A673 (cell line): Measurements from ENCODE around the gene MVD. TPM values are rescaled to one million over a fixed set of nuclear protein-coding genes. Genes with fewer than 3 reads are reported as not detected.

Source experiments
- BruUV-seq: library from RNA; stranded (reverse); fragments of 400-500 nt; replicated peaks from 2 replicates; lab custom pipeline; 2021; lab: Mats Ljungman, UMichigan
- CTCF ChIA-PET: fragments of 300-600 bp; sonication (Branson Sonifier 250); formaldehyde crosslinking; loops from one replicate; lab custom pipeline; 2022; ENCODE audit warnings: antibody characterized with exemption; lab: Charles Lee
- POLR2A ChIA-PET: fragments of 300-600 bp; sonication (Branson Sonifier 250); formaldehyde crosslinking; loops from one replicate; lab custom pipeline; 2022; ENCODE audit warnings: antibody characterized with exemption; ENCODE audit not compliant: low non-redundant PET; lab: Charles Lee
- DNase-seq: peaks from one replicate; pipeline ENCODE4 v3.0.0-alpha.2; 2015; ENCODE audit warnings: low spot score
- H3K27ac ChIP-seq: fragments of 200-600 bp; sonication (generic); 2 replicates; pipeline ENCODE4 v1.5.1; 2016; ENCODE audit warnings: mixed run types, low read depth, mild to moderate bottlenecking, mixed read lengths, antibody characterized with exemption, low read length; ENCODE audit not compliant: poor library complexity, severe bottlenecking
- H3K27me3 ChIP-seq: fragments of 200-600 bp; sonication (generic); replicated peaks from 2 replicates; pipeline ENCODE4 v1.6.1; 2017; ENCODE audit warnings: mixed run types, low read depth, mild to moderate bottlenecking, mixed read lengths, antibody characterized with exemption, low read length; ENCODE audit not compliant: insufficient read depth, poor library complexity
- H3K36me3 ChIP-seq: fragments of 200-600 bp; sonication (generic); 2 replicates; pipeline ENCODE4 v1.6.1; 2016; ENCODE audit warnings: mixed run types, mild to moderate bottlenecking, mixed read lengths, antibody characterized with exemption, low read length; ENCODE audit not compliant: insufficient read depth, poor library complexity, severe bottlenecking
- H3K4me1 ChIP-seq: fragments of 200-600 bp; sonication (generic); 2 replicates; pipeline ENCODE4 v1.6.1; 2017; ENCODE audit warnings: mixed run types, mild to moderate bottlenecking, mixed read lengths, antibody characterized with exemption, low read length; ENCODE audit not compliant: insufficient read depth, poor library complexity, severe bottlenecking
- H3K4me3 ChIP-seq: fragments of 200-600 bp; sonication (generic); 2 replicates; pipeline ENCODE4 v1.5.1; 2016; ENCODE audit warnings: low read depth, mixed run types, mild to moderate bottlenecking, mixed read lengths, low read length; ENCODE audit not compliant: poor library complexity, severe bottlenecking
- H3K9me3 ChIP-seq: fragments of 200-600 bp; sonication (generic); 2 replicates; pipeline ENCODE4 v1.6.1; 2016; ENCODE audit warnings: mixed run types, low read depth, mild to moderate bottlenecking, mixed read lengths, antibody characterized with exemption, low read length; ENCODE audit not compliant: poor library complexity, severe bottlenecking
- EZH2 ChIP-seq: fragments of 200-600 bp; sonication (generic); IDR thresholded peaks from 2 replicates; pipeline ENCODE4 v1.6.1; 2017; ENCODE audit warnings: borderline replicate concordance, low read depth, mild to moderate bottlenecking, mixed read lengths, antibody characterized with exemption, low read length; ENCODE audit not compliant: poor library complexity, severe bottlenecking
- intact Hi-C: fragments of 100-400 bp; cut with micrococcal nuclease; formaldehyde crosslinking; loops from one replicate; pipeline ENCODE4 v1.10.0; 2022; ENCODE audit not compliant: unreplicated experiment
- total RNA-seq: library from RNA; stranded (reverse); gene quantifications from 2 replicates; pipeline ENCODE4 v1.2.3, GENCODE V29; 2021
- TF ChIP-seq, protein P1 (sequence below): fragments of 300-800, 200-600 bp; sonication (generic); conservative IDR thresholded peaks from 2 replicates; pipeline ENCODE4 v1.5.1; 2017; ENCODE audit warnings: low read depth, mild to moderate bottlenecking, antibody characterized with exemption, low read length, moderate library complexity, mixed read lengths

The MVD gene
- total RNA-seq, 1 experiment from 2014 or later, result 131 TPM

DNA sequence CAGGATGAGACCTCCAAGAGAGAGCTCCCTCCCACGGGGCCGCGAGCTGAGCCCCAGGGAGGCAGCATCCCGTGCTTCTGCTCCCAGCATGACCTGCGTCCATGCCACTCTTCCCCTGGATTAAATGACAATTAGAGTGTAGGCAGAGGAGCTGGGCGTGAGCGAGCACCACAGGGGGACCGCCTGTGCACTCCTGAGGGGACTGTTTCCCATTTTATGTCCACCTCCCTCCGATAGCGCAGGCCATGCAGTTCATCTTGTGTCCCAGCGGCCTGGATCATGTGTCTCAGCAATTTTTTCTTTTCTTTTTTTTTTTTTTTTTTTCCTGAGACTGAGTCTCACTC lies 30.3 kb downstream of the MVD start:
- H3K27ac ChIP-seq, result no peak overlapping the region
- no peak for TF ChIP-seq EZH2
- TF ChIP-seq, protein P1, sequence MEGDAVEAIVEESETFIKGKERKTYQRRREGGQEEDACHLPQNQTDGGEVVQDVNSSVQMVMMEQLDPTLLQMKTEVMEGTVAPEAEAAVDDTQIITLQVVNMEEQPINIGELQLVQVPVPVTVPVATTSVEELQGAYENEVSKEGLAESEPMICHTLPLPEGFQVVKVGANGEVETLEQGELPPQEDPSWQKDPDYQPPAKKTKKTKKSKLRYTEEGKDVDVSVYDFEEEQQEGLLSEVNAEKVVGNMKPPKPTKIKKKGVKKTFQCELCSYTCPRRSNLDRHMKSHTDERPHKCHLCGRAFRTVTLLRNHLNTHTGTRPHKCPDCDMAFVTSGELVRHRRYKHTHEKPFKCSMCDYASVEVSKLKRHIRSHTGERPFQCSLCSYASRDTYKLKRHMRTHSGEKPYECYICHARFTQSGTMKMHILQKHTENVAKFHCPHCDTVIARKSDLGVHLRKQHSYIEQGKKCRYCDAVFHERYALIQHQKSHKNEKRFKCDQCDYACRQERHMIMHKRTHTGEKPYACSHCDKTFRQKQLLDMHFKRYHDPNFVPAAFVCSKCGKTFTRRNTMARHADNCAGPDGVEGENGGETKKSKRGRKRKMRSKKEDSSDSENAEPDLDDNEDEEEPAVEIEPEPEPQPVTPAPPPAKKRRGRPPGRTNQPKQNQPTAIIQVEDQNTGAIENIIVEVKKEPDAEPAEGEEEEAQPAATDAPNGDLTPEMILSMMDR, result no peak
- no peak overlapping the region for H3K4me3 ChIP-seq
- no peaks in the 10 kb centered on the region for H3K9me3 ChIP-seq
- ChIA-PET POLR2A (no interaction called here), CTCF (no interaction called here)
- intact Hi-C loops, result no loop called here
- H3K36me3 ChIP-seq, result peaks cover 45% of the 10 kb centered on the region
- H3K4me1 ChIP-seq, result no peaks in the 10 kb centered on the region
- no peak for DNase-seq
- no peaks in the 10 kb centered on the region for H3K27me3 ChIP-seq
- no TSS peak for BruUV-seq

DNA sequence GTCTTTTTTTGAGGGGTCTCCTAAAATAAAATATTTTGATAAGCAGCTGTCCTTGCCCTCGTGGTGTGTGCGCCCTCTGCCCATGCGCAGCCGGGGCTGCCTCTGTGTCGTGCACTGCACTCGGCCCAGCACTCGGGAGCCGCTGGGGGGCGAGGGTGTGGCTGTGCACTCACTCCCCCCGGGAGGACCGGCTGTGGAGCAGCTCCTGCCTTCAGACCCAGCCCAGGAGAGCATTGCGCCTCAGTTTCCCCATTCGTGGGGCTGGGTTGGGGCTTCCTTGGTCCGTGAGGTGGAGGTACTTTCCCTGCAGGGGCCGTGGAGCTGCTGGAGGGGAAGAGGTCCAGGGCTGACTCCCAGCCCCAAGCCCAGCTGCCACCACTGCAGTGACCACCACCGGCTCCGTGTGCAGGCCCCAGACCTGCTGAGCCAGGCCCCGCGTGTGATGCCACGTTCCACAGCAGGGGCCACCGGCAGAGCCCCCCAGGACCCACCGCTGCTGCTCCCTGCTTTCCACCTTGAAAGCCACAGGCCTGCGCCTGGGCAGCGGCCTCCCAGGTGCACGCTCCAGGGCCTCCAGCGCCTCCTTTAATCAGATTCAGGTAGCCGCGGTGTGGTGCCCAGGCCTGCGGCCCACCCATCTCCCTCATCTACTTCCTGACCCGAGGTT lies 30.8 kb downstream of the MVD start:
- BruUV-seq, result no TSS peak
- ChIA-PET POLR2A (no interaction called here), CTCF (no interaction called here)
- no peak for DNase-seq
- Histone ChIP-seq H3K27ac (no peak overlapping the region), H3K9me3 (no peaks in the 10 kb centered on the region), H3K27me3 (no peaks in the 10 kb centered on the region), H3K36me3 (peaks cover 46% of the 10 kb centered on the region), H3K4me3 (no peak overlapping the region), H3K4me1 (no peaks in the 10 kb centered on the region)
- intact Hi-C loops, result no loop called here
- no peak for TF ChIP-seq EZH2
- TF ChIP-seq, protein P1, result no peak

DNA sequence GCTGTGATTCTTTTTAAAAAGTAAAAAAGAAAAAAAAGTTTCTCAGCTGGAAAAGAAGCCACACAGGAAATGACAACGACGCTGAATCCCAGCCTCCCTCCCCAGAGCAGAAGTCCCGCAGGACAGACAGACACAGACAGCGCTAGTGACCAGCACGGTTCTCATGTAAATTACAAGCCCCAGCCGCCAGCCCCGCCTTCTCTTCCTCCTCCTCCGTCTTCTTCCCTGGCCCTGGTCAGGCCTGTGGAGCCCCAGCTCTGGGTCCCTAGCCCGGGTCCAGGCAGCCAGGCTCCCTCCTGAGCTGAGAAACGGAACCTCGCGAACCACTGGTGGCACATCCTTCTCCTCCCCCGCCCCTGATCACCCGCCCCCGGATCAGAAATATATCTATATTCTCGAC lies 31.5 kb downstream of the MVD start:
- intact Hi-C loops, result no loop called here
- no peak overlapping the region for H3K4me3 ChIP-seq
- H3K4me1 ChIP-seq, result no peaks in the 10 kb centered on the region
- no peak overlapping the region for H3K27ac ChIP-seq
- H3K36me3 ChIP-seq, result peaks cover 50% of the 10 kb centered on the region
- H3K27me3 ChIP-seq, result no peaks in the 10 kb centered on the region
- POLR2A ChIA-PET, result no interaction called here
- no peak for DNase-seq
- TF ChIP-seq EZH2, result no peak
- TF ChIP-seq, protein P1, result no peak
- CTCF ChIA-PET, result no interaction called here
- no peaks in the 10 kb centered on the region for H3K9me3 ChIP-seq
- BruUV-seq, result TSS peak; percentile 95
